ENCODE measurements around the gene FUT3. TPM values are rescaled to one million over a fixed set of nuclear protein-coding genes. Genes with fewer than 3 reads are reported as not detected.
"Not testable (repeated sequence)": the region's sequence is repeated elsewhere in the genome, so short reads cannot be mapped to it uniquely, and the experiment has no call there.

The FUT3 gene
- total RNA-seq, 1 experiment from 2014 or later = not detected

- not testable (repeated sequence) for H3K36me3 ChIP-seq; H3K4me3 ChIP-seq; H3K4me1 ChIP-seq (replicated peaks); H3K9me3 ChIP-seq (replicated peaks); H3K27ac ChIP-seq; DNase-seq (ENCODE audit: low read depth in 1 of 2, low spot score in 2 of 2); H3K27me3 ChIP-seq (replicated peaks)
These were observed 3.4 kb downstream of the FUT3 start for GRCh38 chr19:5847846-5848245.

- no peak for DNase-seq (ENCODE audit: low read depth in 1 of 2, low spot score in 2 of 2)
- Histone ChIP-seq H3K36me3 (no peaks in the 10 kb centered on the region), H3K9me3 (replicated peaks) (no peaks in the 10 kb centered on the region), H3K4me3 (no peak overlapping the region), H3K27ac (no peak overlapping the region), H3K4me1 (replicated peaks) (no peaks in the 10 kb centered on the region), H3K27me3 (replicated peaks) (no peaks in the 10 kb centered on the region)
These were observed 6.5 kb downstream of the FUT3 start for GRCh38 chr19:5844456-5845433.

- no peaks in the 10 kb centered on the region for H3K27me3 ChIP-seq (replicated peaks)
- H3K4me1 ChIP-seq (replicated peaks) = no peaks in the 10 kb centered on the region
- no peak overlapping the region for H3K27ac ChIP-seq
- H3K36me3 ChIP-seq = no peaks in the 10 kb centered on the region
- H3K9me3 ChIP-seq (replicated peaks) = no peaks in the 10 kb centered on the region
- no peak for DNase-seq (ENCODE audit: low read depth in 1 of 2, low spot score in 2 of 2)
- no peak overlapping the region for H3K4me3 ChIP-seq
These were observed 7.8 kb downstream of the FUT3 start for GRCh38 chr19:5843295-5843927.

- not testable (repeated sequence) for H3K4me1 ChIP-seq (replicated peaks); H3K9me3 ChIP-seq (replicated peaks); H3K27ac ChIP-seq; H3K27me3 ChIP-seq (replicated peaks); DNase-seq (ENCODE audit: low read depth in 1 of 2, low spot score in 2 of 2); H3K36me3 ChIP-seq; H3K4me3 ChIP-seq
These were observed 9.5 kb downstream of the FUT3 start for GRCh38 chr19:5841735-5842111.

GRCh38 chr19:5839065-5840017 is 11.9 kb downstream of the FUT3 start, which contains the start of gene FUT6:
Gene FUT6 (minus strand): TSS chr19:5839702. CDS start chr19:5832567, 7,135 bp downstream.
- Histone ChIP-seq H3K36me3 (no peaks in the 10 kb centered on the region), H3K4me3 (no peak within 1 kb of the TSS), H3K4me1 (replicated peaks) (no peaks in the 10 kb centered on the region), H3K27ac (no peak within 1 kb of the TSS), H3K9me3 (replicated peaks) (no peaks in the 10 kb centered on the region), H3K27me3 (replicated peaks) (no peaks in the 10 kb centered on the region)
- no peak for DNase-seq (ENCODE audit: low read depth in 1 of 2, low spot score in 2 of 2)

DNA sequence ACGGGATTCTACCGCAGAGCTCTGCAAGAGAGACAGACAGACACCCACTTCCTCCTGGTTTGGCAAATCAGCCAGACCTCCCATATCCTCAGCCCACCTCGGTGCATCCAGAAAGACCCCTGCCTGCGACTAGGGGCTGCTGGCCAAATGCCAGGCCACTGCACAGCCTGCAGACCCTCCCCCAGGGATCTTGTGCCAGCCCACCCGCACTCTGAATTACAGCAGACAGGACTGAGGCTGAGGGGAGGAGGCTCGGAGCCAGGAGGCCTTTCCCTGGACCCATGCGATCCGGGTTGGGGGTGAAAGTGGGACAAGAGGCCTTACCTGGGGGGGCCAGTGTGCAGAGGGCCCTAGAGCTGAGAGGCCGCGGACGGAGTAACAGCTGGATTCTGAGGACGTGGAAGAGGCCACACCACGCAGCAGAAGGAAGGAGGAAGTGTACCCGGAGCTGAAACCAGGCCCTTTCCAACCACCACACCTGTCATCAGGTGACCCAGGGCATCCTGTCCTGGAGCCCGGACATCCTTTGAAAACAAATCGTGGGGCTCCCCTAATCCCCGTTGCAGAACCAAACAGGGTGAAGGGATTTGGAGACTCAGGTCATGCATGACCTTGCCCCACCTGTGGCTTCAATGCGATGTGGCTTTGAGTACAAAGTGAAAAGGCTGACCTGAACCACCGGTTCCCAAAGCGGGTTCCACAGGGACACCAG is 12.7 kb downstream of the FUT3 start:
- H3K27me3 ChIP-seq (replicated peaks) = no peaks in the 10 kb centered on the region
- no peaks in the 10 kb centered on the region for H3K4me1 ChIP-seq (replicated peaks)
- H3K36me3 ChIP-seq = no peaks in the 10 kb centered on the region
- H3K4me3 ChIP-seq = no peak overlapping the region
- no peak for DNase-seq (ENCODE audit: low read depth in 1 of 2, low spot score in 2 of 2)
- H3K27ac ChIP-seq = no peak overlapping the region
- no peaks in the 10 kb centered on the region for H3K9me3 ChIP-seq (replicated peaks)

- H3K27ac ChIP-seq = no peak overlapping the region
- H3K4me1 ChIP-seq (replicated peaks) = no peaks in the 10 kb centered on the region
- DNase-seq (ENCODE audit: low read depth in 1 of 2, low spot score in 2 of 2) = no peak
- no peak overlapping the region for H3K4me3 ChIP-seq
- no peaks in the 10 kb centered on the region for H3K36me3 ChIP-seq
- H3K9me3 ChIP-seq (replicated peaks) = no peaks in the 10 kb centered on the region
- H3K27me3 ChIP-seq (replicated peaks) = no peaks in the 10 kb centered on the region
These were observed 13.4 kb downstream of the FUT3 start for GRCh38 chr19:5837761-5838352.

DNA sequence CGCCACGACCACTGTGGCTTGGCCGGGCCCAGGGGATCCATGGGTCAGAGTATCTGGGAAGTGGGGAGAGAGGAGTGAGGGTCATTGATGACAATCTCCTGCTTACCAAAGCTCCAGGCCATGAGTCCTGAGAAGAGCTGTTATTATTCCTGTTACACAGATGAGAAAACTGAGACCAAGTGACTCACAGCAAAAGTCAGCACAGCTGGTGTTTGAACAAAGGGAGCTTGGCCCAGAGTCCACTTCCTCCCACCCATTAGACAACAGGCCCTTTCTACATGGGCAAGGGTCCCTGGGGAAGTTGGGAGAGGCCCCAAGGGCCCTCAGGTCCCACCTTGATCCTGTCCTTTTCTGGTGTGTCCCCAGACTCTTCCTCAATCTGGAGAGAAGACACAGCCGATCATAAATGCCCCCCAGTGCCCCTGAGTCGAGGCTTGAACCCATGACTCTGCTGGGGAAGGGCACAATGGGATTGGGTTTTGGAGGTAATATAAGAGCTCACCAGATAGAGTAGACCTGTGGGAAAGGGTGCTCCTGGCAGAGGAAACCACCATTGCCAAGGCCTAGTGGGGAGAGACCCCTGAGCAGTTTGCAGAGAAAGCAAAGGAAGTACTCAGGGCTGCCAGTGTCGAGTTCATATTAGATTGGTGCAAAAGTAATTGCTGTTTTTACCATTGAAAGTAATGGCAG is 18.6 kb downstream of the FUT3 start:
- Histone ChIP-seq H3K27me3 (replicated peaks) (no peaks in the 10 kb centered on the region), H3K4me1 (replicated peaks) (peaks cover 8% of the 10 kb centered on the region), H3K4me3 (no peak overlapping the region), H3K27ac (no peak overlapping the region), H3K36me3 (no peaks in the 10 kb centered on the region), H3K9me3 (replicated peaks) (no peaks in the 10 kb centered on the region)
- DNase-seq (ENCODE audit: low read depth in 1 of 2, low spot score in 2 of 2) = no peak

GRCh38 chr19:5832061-5832460 is 19.2 kb downstream of the FUT3 start:
- Histone ChIP-seq H3K4me1 (replicated peaks) (peaks cover 8% of the 10 kb centered on the region), H3K27ac (no peak overlapping the region), H3K36me3 (no peaks in the 10 kb centered on the region), H3K27me3 (replicated peaks) (no peaks in the 10 kb centered on the region), H3K4me3 (no peak overlapping the region), H3K9me3 (replicated peaks) (no peaks in the 10 kb centered on the region)
- no peak for DNase-seq (ENCODE audit: low read depth in 1 of 2, low spot score in 2 of 2)

DNA sequence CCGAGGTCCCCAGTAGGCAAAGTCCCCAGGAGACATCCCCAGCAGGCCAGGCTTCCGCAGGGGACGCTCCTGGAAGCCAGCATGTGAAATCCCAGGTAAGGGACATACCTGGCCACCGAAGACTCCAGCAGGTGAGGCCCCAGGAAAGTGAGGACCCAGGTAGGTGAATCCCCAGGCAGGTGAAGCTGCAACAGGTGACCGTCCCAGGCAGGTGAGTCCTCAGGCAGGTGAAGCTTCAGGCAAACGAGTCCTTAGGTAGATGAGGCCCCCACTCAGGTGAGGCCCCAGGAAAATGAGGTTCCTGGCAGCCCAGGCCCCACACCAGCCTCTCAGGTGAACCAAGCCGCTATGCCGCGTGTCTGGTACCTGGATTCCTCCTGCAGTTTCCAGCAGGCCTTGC is 20.1 kb downstream of the FUT3 start:
- Histone ChIP-seq H3K4me1 (replicated peaks) (peaks cover 8% of the 10 kb centered on the region), H3K4me3 (no peak overlapping the region), H3K9me3 (replicated peaks) (no peaks in the 10 kb centered on the region), H3K27ac (no peak overlapping the region), H3K27me3 (replicated peaks) (no peaks in the 10 kb centered on the region), H3K36me3 (no peaks in the 10 kb centered on the region)
- no peak for DNase-seq (ENCODE audit: low read depth in 1 of 2, low spot score in 2 of 2)

- peaks cover 8% of the 10 kb centered on the region for H3K4me1 ChIP-seq (replicated peaks)
- H3K27ac ChIP-seq = no peak overlapping the region
- DNase-seq (ENCODE audit: low read depth in 1 of 2, low spot score in 2 of 2) = no peak
- H3K27me3 ChIP-seq (replicated peaks) = no peaks in the 10 kb centered on the region
- H3K36me3 ChIP-seq = no peaks in the 10 kb centered on the region
- no peaks in the 10 kb centered on the region for H3K9me3 ChIP-seq (replicated peaks)
- H3K4me3 ChIP-seq = no peak overlapping the region
These were observed 21.5 kb downstream of the FUT3 start for GRCh38 chr19:5829567-5830310.

Data from SJSA1 (cell line).